Naive thymus-derived CD4-positive, alpha-beta T cell (primary cell): ENCODE measurements around the gene SCP2. TPM values are rescaled to one million over a fixed set of nuclear protein-coding genes. Genes with fewer than 3 reads are reported as not detected.
"Not testable (repeated sequence)": the region's sequence is repeated elsewhere in the genome, so short reads cannot be mapped to it uniquely, and the experiment has no call there.

Source experiments
- ATAC-seq: fragments of 150-1000 bp; cut with Tn5 transposase; 2 replicates; pipeline ENCODE4 v1.10.0; 2021; ENCODE audit warnings: mild to moderate bottlenecking, moderate library complexity
- CTCF ChIA-PET: fragments of 350-600 bp; sonication (Branson Sonifier 250); formaldehyde crosslinking; loops from one replicate; lab custom pipeline; 2021; ENCODE audit warnings: antibody characterized with exemption; lab: Charles Lee
- POLR2A ChIA-PET: fragments of 350-600 bp; sonication (Branson Sonifier 250); formaldehyde crosslinking; loops from one replicate; lab custom pipeline; 2021; ENCODE audit warnings: antibody characterized with exemption, inconsistent platforms; lab: Charles Lee
- DNase-seq, 9 donors: peaks; one replicate each; pipeline versions ENCODE4 v3.0.0 to v3.0.0-alpha.2; 2020 to 2022; ENCODE audit warnings: mixed read lengths in 1 of 9
- H3K27ac ChIP-seq: one replicate; pipeline ENCODE4 v1.7.0; 2013; ENCODE audit warnings: mild to moderate bottlenecking, low read depth, low read length, moderate library complexity
- H3K27me3 ChIP-seq, 2 donors: one replicate each; pipeline ENCODE4 v1.7.0; 2013; ENCODE audit warnings: low read length in 2 of 2, mild to moderate bottlenecking in 2 of 2, moderate library complexity in 2 of 2; ENCODE audit not compliant: control insufficient read depth in 2 of 2, insufficient read depth in 2 of 2
- H3K36me3 ChIP-seq, 3 experiments: 1 replicate in 2 of 3; 2 replicates in 1 of 3; pipeline ENCODE4 v1.7.0; 2013; ENCODE audit warnings: low read length in 3 of 3, mild to moderate bottlenecking in 3 of 3, moderate library complexity in 1 of 3; ENCODE audit not compliant: insufficient read depth in 3 of 3, control insufficient read depth in 2 of 3
- H3K4me1 ChIP-seq, 2 donors: one replicate each; pipeline ENCODE4 v1.7.0; 2013; ENCODE audit warnings: low read length in 2 of 2, mild to moderate bottlenecking in 2 of 2, moderate library complexity in 1 of 2; ENCODE audit not compliant: control insufficient read depth in 2 of 2, insufficient read depth in 2 of 2
- H3K4me3 ChIP-seq: 2 replicates; pipeline ENCODE4 v1.7.0; 2013; ENCODE audit warnings: mild to moderate bottlenecking, low read length
- H3K9me3 ChIP-seq, 3 experiments: 1 replicate in 2 of 3; 2 replicates in 1 of 3; pipeline ENCODE4 v1.7.0; 2013; ENCODE audit warnings: low read length in 3 of 3; ENCODE audit not compliant: control insufficient read depth in 2 of 3
- H3K27ac Mint-ChIP-seq, 9 donors: one replicate each; pipeline ENCODE4 v1.8.0; 2020 to 2022; ENCODE audit warnings: mixed read lengths in 9 of 9, mild to moderate bottlenecking in 8 of 9, moderate library complexity in 5 of 9, inconsistent platforms in 2 of 9
- H3K27me3 Mint-ChIP-seq, 5 donors: one replicate each; pipeline ENCODE4 v1.8.0; 2021 to 2022; ENCODE audit warnings: mixed read lengths in 5 of 5, mild to moderate bottlenecking in 1 of 5
- H3K36me3 Mint-ChIP-seq, 5 donors: one replicate each; pipeline ENCODE4 v1.8.0; 2020 to 2022; ENCODE audit warnings: mixed read lengths in 5 of 5, mild to moderate bottlenecking in 3 of 5, inconsistent platforms in 1 of 5
- H3K4me1 Mint-ChIP-seq, 7 donors: one replicate each; pipeline ENCODE4 v1.8.0; 2020 to 2022; ENCODE audit warnings: mixed read lengths in 7 of 7, mild to moderate bottlenecking in 3 of 7, inconsistent platforms in 1 of 7
- H3K4me3 Mint-ChIP-seq, 10 donors: one replicate each; pipeline ENCODE4 v1.8.0; 2020 to 2022; ENCODE audit warnings: mild to moderate bottlenecking in 10 of 10, mixed read lengths in 10 of 10, moderate library complexity in 6 of 10, inconsistent platforms in 2 of 10
- H3K9me3 Mint-ChIP-seq, 11 donors: one replicate each; pipeline ENCODE4 v1.8.0; 2020 to 2022; ENCODE audit warnings: mixed read lengths in 11 of 11, mild to moderate bottlenecking in 4 of 11, inconsistent platforms in 1 of 11, moderate library complexity in 1 of 11
- intact Hi-C, 2 donors: fragments of 100-400 bp; cut with micrococcal nuclease; formaldehyde crosslinking; loops; one replicate each; pipeline ENCODE4 v1.15.1; 2023
- polyA plus RNA-seq, 2 donors: library from polyadenylated mRNA; unstranded; fragments of 300-500 nt; fragmentation: Illumina TruSeq; gene quantifications; one replicate each; pipeline ENCODE4 v1.2.3, GENCODE V29; 2021
- total RNA-seq, 6 experiments: library from RNA in 5 of 6; stranded (reverse) in 5 of 6; gene quantifications; 1 replicate in 5 of 6; 2 replicates in 1 of 6; pipeline ENCODE4 v1.2.3 and lab custom pipeline; 2021 to 2026

SCP2 gene
- total and polyA plus RNA-seq, 7 experiments from 2014 or later: 39.4 to 163 (median 69.6) TPM

GRCh38 chr1:53010247-53010646 lies 83.2 kb downstream of the SCP2 start:
- H3K36me3 ChIP-seq, H3K27ac ChIP-seq, ATAC-seq, H3K9me3 ChIP-seq, POLR2A ChIA-PET, H3K27me3 ChIP-seq, H3K27me3 Mint-ChIP-seq, H3K4me1 ChIP-seq, H3K4me3 ChIP-seq, H3K4me3 Mint-ChIP-seq, H3K27ac Mint-ChIP-seq, CTCF ChIA-PET, DNase-seq: not testable (repeated sequence)
- Mint-ChIP-seq H3K4me1 (peaks cover 3 to 15% (median 12%) of the 10 kb centered on the region in 7 donors), H3K9me3 (peaks cover 0 to 12% (median 0%) of the 10 kb centered on the region in 11 donors), H3K36me3 (peaks cover 3 to 16% (median 4%) of the 10 kb centered on the region in 5 donors)
- intact Hi-C loops: loop anchor here (5.0 kb wide), 2 partner anchors 83 to 827 kb away; partner anchors contain the start of genes NDC1 (in 1 of the 2) and SCP2 (in 1 of the 2)

GRCh38 chr1:53011175-53011574 lies 84.1 kb downstream of the SCP2 start:
- CTCF ChIA-PET: no interaction called here
- peaks cover 4 to 11% (median 5%) of the 10 kb centered on the region in 5 donors for H3K36me3 Mint-ChIP-seq
- no peak overlapping the region for H3K27ac Mint-ChIP-seq
- peaks cover 0 to 6% (median 0%) of the 10 kb centered on the region in 5 donors for H3K27me3 Mint-ChIP-seq
- Histone ChIP-seq H3K27me3 (no peaks in the 10 kb centered on the region), H3K9me3 (no peaks in the 10 kb centered on the region), H3K4me1 (peaks cover 9 to 10% of the 10 kb centered on the region in 2 donors), H3K27ac (no peak overlapping the region), H3K36me3 (no peaks in the 10 kb centered on the region), H3K4me3 (no peak overlapping the region)
- no peak for ATAC-seq
- no peak for DNase-seq
- peaks cover 0 to 10% (median 0%) of the 10 kb centered on the region in 11 donors for H3K9me3 Mint-ChIP-seq
- peaks cover 12 to 25% (median 20%) of the 10 kb centered on the region in 7 donors for H3K4me1 Mint-ChIP-seq
- POLR2A ChIA-PET: no interaction called here
- no peak overlapping the region for H3K4me3 Mint-ChIP-seq
- intact Hi-C loops: loop anchor here (5.0 kb wide), 2 partner anchors 84 to 826 kb away; partner anchors contain the start of genes NDC1 (in 1 of the 2) and SCP2 (in 1 of the 2)

- Histone ChIP-seq H3K27me3 (no peaks in the 10 kb centered on the region), H3K27ac (peak overlapping the region; percentile 57), H3K4me3 (peak overlapping the region; percentile 65), H3K9me3 (no peaks in the 10 kb centered on the region), H3K4me1 (peaks cover 14 to 16% of the 10 kb centered on the region in 2 donors), H3K36me3 (peaks cover 0 to 3% (median 0%) of the 10 kb centered on the region in 3 experiments)
- peak; percentile 100 for ATAC-seq
- H3K27ac Mint-ChIP-seq: peak overlapping the region; percentile 57 to 92 (median 84)
- peaks cover 0 to 4% (median 0%) of the 10 kb centered on the region in 11 donors for H3K9me3 Mint-ChIP-seq
- H3K36me3 Mint-ChIP-seq: peaks cover 7 to 28% (median 16%) of the 10 kb centered on the region in 5 donors
- peaks cover 20 to 48% (median 40%) of the 10 kb centered on the region in 7 donors for H3K4me1 Mint-ChIP-seq
- intact Hi-C loops: loop anchor here (1.0 to 5.0 kb wide), 9 partner anchors 88 to 822 kb away; partner anchors contain the start of genes CPT2 (in 2 of the 2), SCP2 (in 2 of the 2), ZYG11B (in 2 of the 2) and MAGOH (in 1 of the 2)
- CTCF ChIA-PET: interaction anchor here (0.6 to 1.2 kb wide), 3 partner anchors 13 to 92 kb away, joined by 3 read pairs; no protein-coding TSS in a partner anchor
- POLR2A ChIA-PET: interaction anchor here (0.6 to 1.8 kb wide), 5 partner anchors 10 to 93 kb away, joined by 3 to 7 read pairs (median 4); partner anchors contain the start of gene ECHDC2
- DNase-seq: peak; percentile 27 to 91 (median 84)
- H3K4me3 Mint-ChIP-seq: peak overlapping the region; percentile 81 to 96 (median 90)
- H3K27me3 Mint-ChIP-seq: no peaks in the 10 kb centered on the region
These were observed 87.9 kb downstream of the SCP2 start for GRCh38 chr1:53014791-53015507.

- POLR2A ChIA-PET: interaction anchor here (1.2 to 1.8 kb wide), 3 partner anchors 10 to 94 kb away, joined by 3 to 7 read pairs (median 4); partner anchors contain the start of gene ECHDC2
- H3K4me3 ChIP-seq: peak overlapping the region; percentile 65
- H3K36me3 ChIP-seq: peaks cover 0 to 3% (median 0%) of the 10 kb centered on the region in 3 experiments
- peaks cover 0 to 4% (median 0%) of the 10 kb centered on the region in 11 donors for H3K9me3 Mint-ChIP-seq
- no peaks in the 10 kb centered on the region for H3K9me3 ChIP-seq
- peaks cover 7 to 28% (median 16%) of the 10 kb centered on the region in 5 donors for H3K36me3 Mint-ChIP-seq
- ATAC-seq (no peak), DNase-seq (no peak)
- peak overlapping the region; percentile 57 for H3K27ac ChIP-seq
- CTCF ChIA-PET: interaction anchor here (1.2 kb wide), 1 partner anchor 24 kb away, joined by 3 read pairs; no protein-coding TSS in a partner anchor
- intact Hi-C loops: loop anchor here (1.0 to 5.0 kb wide), 3 partner anchors 182 to 314 kb away; partner anchors contain the start of genes CPT2 (in 1 of the 2) and MAGOH (in 1 of the 2)
- H3K27me3 ChIP-seq: no peaks in the 10 kb centered on the region
- peaks cover 20 to 48% (median 40%) of the 10 kb centered on the region in 7 donors for H3K4me1 Mint-ChIP-seq
- H3K27me3 Mint-ChIP-seq: no peaks in the 10 kb centered on the region
- peak overlapping the region in 8 of 9 donors; percentile 0 to 92 (median 84) for H3K27ac Mint-ChIP-seq
- peaks cover 14 to 16% of the 10 kb centered on the region in 2 donors for H3K4me1 ChIP-seq
- peak overlapping the region; percentile 81 to 96 (median 90) for H3K4me3 Mint-ChIP-seq
These were observed 88.4 kb downstream of the SCP2 start for GRCh38 chr1:53015508-53015860.

- CTCF ChIA-PET: no interaction called here
- ATAC-seq (no peak), DNase-seq (no peak)
- peaks cover 7 to 28% (median 16%) of the 10 kb centered on the region in 5 donors for H3K36me3 Mint-ChIP-seq
- H3K27me3 Mint-ChIP-seq: no peaks in the 10 kb centered on the region
- peaks cover 20 to 52% (median 40%) of the 10 kb centered on the region in 7 donors for H3K4me1 Mint-ChIP-seq
- peaks cover 0 to 3% (median 0%) of the 10 kb centered on the region in 3 experiments for H3K36me3 ChIP-seq
- no peak overlapping the region for H3K4me3 ChIP-seq
- H3K4me3 Mint-ChIP-seq: peak overlapping the region in 6 of 10 donors; percentile 40 to 96 (median 90)
- intact Hi-C loops: loop anchor here in 1 of 2 donors (5.0 kb wide), 1 partner anchor 181 kb away; the partner anchor contains the start of gene CPT2
- POLR2A ChIA-PET: no interaction called here
- H3K27me3 ChIP-seq: no peaks in the 10 kb centered on the region
- H3K27ac ChIP-seq: no peak overlapping the region
- no peaks in the 10 kb centered on the region for H3K9me3 ChIP-seq
- H3K9me3 Mint-ChIP-seq: peaks cover 0 to 4% (median 0%) of the 10 kb centered on the region in 11 donors
- H3K4me1 ChIP-seq: peaks cover 14 to 16% of the 10 kb centered on the region in 2 donors
- no peak overlapping the region for H3K27ac Mint-ChIP-seq
These were observed 89.6 kb downstream of the SCP2 start for GRCh38 chr1:53016705-53017104.

- H3K9me3 ChIP-seq: no peaks in the 10 kb centered on the region
- Mint-ChIP-seq H3K27me3 (no peaks in the 10 kb centered on the region), H3K4me1 (peaks cover 15 to 42% (median 33%) of the 10 kb centered on the region in 7 donors), H3K36me3 (peaks cover 7 to 30% (median 15%) of the 10 kb centered on the region in 5 donors), H3K9me3 (no peaks in the 10 kb centered on the region), H3K27ac (no peak overlapping the region), H3K4me3 (no peak overlapping the region)
- POLR2A ChIA-PET: no interaction called here
- DNase-seq (no peak), ATAC-seq (no peak)
- no peak overlapping the region for H3K27ac ChIP-seq
- intact Hi-C loops: no loop called here
- H3K4me3 ChIP-seq: no peak overlapping the region
- CTCF ChIA-PET: interaction anchor here (1.1 kb wide), 1 partner anchor 101 kb away, joined by 3 read pairs; no protein-coding TSS in a partner anchor
- H3K27me3 ChIP-seq: no peaks in the 10 kb centered on the region
- H3K4me1 ChIP-seq: peaks cover 9 to 21% of the 10 kb centered on the region in 2 donors
- H3K36me3 ChIP-seq: peaks cover 0 to 3% (median 0%) of the 10 kb centered on the region in 3 experiments
These were observed 93.5 kb downstream of the SCP2 start for GRCh38 chr1:53020588-53020987.
